GM18505 (cell line): Measurements from ENCODE around the gene RHOT1.
"Not testable (repeated sequence)": the region's sequence is repeated elsewhere in the genome, so short reads cannot be mapped to it uniquely, and the experiment has no call there.

Source experiments
- ATAC-seq: cut with Tn5 transposase; IDR thresholded peaks from one replicate; pipeline ENCODE4 v1.9.1; 2021; ENCODE audit not compliant: unreplicated experiment
- POLR2A ChIP-seq: IDR thresholded peaks from 4 replicates; pipeline ENCODE4 v1.6.1; 2011; ENCODE audit warnings: borderline replicate concordance; ENCODE audit not compliant: insufficient read depth, insufficient read length; ENCODE audit errors: extremely low read depth

Gene RHOT1

DNA sequence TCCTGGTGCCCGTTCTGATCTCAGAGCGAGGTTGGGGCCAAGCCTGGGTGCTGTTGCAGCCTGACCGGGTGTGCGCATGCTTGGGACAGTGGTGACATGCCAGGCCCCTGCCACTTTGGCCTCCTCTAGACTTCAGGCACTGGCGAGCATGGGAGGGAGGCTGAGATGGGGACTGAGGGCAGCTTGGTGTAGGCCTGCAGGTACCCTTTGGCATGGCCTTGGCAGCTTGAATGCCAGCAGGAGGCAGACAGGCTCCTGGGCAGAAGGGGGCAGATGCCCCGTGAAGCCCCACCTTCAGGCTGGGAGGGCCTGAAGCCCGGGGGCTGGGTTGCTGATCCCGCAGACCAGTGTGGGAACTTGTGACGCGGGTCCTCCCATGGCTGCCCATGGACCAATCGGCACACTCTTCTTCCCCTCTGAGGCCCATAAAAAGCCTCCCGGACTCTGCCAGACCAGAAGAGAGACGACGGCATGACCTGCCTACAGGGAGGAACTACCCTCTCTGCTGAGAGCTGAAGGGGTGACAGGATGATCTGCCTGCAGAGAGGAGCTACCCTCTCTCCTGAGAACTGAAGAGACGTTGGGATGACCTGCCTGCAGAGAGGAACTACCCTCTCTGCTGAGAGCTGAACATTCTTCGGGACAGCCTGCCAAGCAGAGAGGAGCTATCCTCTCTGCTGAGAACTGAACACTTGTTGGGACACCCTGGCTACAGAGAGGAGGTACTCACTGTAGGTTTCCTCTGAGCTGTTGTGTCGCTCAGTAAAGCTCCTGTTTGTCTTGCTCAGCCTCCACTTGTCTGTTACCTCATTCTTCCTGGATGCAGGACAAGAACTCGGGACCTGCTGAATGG is 17.5 kb downstream of the RHOT1 start:
- TF ChIP-seq POLR2A = no peak
- ATAC-seq = no peak

DNA sequence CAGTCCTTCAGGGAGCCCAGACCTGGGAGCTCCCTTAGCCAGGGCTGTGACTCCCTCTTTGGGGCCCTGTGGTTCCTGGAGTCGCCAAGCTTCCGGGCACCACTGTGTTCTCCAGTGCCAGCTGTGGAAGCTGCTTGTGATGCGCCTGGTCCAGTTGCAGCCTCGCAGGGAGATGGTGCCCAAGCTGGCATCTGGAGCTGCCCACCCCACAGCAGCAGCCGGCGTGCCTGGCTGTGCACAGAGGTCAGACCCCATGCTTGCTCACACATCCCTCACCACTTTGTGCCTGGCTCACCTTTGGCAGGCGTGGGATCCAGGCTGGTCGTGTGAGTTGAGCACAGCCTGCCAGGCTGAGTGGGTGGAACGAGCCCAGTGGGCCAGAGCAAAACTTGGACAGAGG is 18.2 kb downstream of the RHOT1 start:
- TF ChIP-seq POLR2A = no peak
- ATAC-seq = no peak

DNA sequence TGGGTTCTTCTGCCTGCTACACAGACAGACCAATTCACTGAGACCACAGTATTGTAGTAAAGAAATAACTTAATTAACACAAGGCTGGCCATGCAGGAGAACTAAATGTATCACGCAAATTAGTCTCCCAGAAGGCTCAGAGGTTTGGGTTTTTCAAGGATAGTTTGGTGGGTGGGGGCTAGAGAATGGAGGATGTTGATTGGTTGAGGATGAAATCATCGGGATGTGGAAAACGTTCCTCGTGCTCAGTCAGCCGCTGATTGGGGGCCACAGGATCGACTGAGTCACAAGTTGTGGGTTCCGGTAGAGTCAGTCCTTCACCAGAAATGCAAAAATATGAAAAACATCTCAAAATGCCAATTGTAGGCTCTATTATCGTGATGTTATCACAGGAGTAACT is 18.7 kb downstream of the RHOT1 start:
- no peak for TF ChIP-seq POLR2A
- no peak for ATAC-seq

DNA sequence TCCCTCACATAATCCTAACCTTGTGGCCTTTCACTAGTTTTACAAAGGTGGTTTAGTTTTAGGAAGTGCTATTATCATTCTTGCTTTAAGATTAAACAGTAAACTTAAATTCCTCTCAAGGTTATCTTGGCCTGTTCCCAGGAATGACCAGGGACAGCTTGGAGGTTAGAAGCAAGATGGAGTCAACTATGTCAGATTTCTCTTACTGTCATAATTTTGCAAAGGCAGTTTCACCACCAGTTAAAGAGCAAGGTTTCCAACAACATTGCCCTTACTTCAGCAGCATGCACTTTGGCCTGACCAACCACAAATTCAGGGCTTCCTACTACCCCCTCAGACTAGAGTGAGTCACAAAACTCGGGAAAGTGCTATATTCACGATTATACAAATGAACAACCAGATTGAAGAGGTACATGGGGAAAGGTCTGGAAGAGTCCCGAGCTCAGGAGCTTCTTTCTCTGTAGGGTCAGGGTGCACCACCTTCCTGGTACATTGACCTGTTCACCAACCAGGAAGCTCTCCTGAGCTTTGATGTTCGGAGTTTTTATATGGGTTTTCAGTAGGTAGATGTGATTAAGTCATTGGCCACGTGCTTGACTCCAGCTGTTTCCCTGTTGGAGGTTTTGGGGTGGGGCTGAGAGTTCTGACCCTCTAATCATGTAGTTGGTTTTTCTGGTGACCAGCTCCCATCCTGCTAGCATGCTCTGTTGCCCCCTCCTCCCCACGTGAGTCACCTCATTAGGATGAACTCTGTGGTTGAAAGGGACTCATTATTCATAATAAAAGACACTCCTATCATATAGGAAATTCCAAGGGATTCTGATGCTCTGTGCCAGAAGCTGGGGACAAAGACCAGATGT is 19.4 kb downstream of the RHOT1 start:
- no peak for ATAC-seq
- TF ChIP-seq POLR2A = no peak

DNA sequence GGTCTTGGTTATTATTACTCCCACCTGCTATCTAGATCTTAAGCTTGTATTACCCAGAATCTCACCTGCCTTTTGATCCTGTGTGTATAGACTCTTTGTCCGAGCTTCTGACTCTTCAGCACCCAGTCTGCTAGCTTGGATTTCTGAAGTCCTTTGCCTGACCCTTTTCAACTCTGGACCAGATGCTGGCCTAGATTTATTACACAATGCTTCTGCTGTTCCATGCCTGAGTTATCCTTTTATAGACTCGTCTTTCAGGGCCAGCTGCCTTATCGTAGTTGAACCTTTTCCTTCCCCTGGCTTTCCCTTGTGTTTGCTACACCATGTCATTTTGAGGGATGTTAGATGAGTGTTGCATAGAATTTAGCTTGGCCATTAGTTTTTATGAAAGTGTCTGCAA is 32.6 kb downstream of the RHOT1 start:
- no peak for ATAC-seq
- no peak for TF ChIP-seq POLR2A

DNA sequence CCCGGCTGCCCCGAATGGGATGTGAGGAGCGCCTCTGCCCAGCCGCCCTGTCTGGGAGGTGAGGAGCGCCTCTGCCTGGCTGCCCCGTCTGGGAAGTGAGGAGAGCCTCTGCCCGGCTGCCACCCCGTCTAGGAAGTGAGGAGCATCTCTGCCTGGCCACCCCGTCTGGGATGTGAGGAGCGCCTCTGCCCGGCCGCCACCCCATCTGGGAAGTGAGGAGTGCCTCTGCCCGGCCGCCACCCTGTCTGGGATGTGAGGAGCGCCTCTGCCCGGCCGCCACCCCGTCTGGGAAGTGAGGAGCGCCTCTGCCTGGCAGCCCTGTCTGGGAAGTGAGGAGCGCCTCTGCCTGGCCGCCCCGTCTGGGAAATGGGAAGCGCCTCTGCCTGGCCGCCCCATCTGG is 36.4 kb downstream of the RHOT1 start:
- ATAC-seq = not testable (repeated sequence)

DNA sequence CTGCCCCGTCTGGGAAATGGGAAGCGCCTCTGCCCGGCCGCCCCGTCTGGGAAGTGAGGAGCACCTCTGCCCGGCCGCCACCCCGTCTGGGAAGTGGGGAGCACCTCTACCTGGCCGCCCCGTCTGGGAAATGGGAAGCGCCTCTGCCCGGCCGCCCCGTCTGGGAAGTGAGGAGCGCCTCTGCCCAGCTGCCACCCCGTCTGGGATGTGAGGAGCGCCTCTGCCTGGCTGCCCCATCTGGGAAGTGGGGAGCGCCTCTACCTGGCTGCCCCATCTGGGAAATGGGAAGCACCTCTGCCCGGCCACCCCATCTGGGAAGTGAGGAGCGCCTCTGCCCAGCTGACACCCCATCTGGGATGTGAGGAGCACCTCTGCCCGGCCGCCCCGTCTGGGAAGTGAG is 36.8 kb downstream of the RHOT1 start:
- ATAC-seq = not testable (repeated sequence)

DNA sequence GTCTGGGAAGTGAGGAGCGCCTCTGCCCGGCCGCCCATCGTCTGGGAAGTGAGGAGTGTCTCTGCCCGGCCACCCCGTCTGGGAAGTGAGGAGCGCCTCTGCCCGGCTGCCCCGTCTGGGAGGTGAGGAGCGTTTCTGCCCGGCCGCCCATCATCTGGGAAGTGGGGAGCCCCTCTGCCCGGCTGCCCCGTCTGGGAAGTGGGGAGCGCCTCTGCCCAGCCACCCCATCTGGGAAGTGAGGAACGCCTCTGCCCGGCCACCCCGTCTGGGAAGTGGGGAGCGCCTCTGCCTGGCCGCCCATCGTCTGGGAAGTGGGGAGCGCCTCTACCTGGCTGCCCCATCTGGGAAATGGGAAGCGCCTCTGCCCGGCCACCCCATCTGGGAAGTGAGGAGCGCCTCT is 37.2 kb downstream of the RHOT1 start:
- ATAC-seq = not testable (repeated sequence)

DNA sequence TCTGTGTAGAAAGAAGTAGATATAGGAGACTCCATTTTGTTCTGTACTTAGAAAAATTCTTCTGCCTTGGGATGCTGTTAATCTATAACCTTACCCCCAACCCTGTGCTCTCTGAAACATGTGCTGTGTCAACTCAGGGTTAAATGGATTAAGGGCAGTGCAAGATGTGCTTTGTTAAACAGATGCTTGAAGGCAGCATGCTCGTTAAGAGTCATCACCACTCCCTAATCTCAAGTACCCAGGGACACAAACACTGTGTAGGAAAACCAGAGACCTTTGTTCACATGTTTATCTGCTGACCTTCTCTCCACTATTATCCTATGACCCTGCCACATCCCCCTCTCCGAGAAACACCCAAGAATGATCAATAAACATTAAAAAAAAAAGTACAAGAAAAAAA is 38.0 kb downstream of the RHOT1 start:
- ATAC-seq = not testable (repeated sequence)

DNA sequence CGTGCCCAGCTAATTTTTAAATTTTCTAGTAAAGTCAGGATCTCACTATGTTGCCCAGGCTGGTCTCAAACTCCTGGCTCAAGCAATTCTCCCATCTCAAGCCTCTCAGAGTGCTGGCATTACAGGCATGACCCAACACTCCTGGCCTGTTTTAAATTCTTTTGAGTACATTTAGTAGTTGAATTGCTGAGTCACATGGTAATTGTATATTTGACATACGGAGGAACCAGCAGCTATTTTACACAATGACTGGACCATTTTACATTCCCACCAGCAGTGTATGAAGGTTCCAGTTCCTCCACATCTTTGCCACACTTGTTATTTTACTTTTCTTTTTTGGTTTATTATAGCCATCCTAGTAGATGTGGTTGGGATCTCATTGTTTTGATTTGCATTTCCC is 43.6 kb downstream of the RHOT1 start:
- ATAC-seq = no peak
- no peak for TF ChIP-seq POLR2A

DNA sequence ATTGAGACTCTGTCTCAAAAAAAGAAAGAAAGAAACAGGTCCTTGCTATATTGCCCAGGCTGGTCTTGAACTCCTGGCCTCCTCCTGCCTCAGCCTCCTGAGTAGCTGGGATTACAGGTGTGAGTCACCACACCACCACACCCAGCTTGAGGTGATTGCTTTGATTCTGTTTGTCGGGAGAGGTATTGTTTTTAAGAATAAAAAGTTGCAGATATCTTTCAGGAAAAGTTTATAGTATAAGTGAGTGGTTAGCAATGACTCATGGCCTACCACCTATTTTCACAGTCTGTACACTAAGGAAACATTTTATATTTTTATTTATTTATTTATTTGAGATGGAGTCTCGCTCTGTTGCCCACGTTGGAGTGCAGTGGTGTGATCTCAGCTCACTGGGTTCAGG is 45.0 kb downstream of the RHOT1 start:
- no peak for ATAC-seq

DNA sequence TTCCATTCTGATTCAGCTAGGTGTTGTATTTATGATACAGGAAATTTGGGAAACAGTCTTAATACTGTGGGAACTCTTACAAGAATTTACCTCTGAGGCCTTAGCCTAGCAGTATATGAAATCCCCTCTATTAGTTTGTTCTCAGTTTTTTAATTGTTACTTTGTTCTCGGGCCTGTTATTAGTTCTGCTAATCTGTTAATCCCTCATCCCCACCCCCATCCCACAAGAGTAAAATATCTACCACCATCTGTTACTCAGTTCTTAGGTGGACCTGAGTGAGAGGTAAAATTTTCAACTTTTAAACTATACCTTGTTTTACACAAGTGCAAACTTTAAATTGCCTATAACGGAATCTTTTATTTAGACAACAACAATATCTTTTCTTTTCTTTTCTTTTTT is 47.0 kb downstream of the RHOT1 start:
- TF ChIP-seq POLR2A = no peak
- ATAC-seq = no peak

More for the DNA sequence above, 45.0 kb downstream of the RHOT1 start:
- TF ChIP-seq POLR2A = no peak

DNA sequence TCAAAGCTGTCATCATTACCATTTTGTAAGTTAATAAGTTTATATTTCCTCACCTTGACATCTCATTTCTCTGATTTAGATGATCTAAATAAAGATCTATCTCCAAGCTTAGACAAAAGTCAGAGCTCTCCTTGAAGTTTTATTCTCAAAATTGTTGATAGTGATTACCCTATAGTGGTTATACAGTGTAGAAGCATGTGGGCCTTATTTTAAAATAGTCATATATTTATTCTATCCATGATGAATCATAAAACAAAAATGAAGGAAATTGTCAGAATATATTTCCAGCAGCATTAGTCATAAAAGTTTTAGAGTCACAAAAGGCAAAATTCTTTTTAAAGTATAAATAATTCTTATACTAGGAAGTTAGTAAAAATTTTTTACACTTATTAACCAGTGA is 49.0 kb downstream of the RHOT1 start:
- no peak for ATAC-seq
- no peak for TF ChIP-seq POLR2A

DNA sequence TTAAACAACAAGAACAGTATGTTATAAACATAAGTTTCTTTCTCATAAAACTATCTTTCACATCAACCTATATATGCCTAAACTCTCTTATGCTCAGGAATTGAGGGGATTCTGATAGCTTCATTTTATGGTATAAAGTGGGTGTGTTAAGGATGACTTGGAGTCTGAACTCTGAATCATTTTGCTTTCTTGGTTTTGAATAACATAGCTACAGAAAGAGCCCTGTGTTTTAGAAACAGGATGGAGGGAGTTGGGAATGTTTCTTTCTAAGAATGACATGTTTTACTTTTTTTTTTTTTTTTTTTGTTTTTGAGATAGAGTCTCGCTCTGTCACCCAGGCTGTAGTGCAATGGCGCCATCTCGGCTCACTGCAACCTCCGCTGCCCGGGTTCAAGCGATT is 50.1 kb downstream of the RHOT1 start:
- ATAC-seq = no peak
- TF ChIP-seq POLR2A = no peak
